Loucy (cell line): ENCODE results near the gene FBP2.

Experiments
- EZH2phosphoT487 ChIP-seq: fragments of 200-600 bp; IDR thresholded peaks from 2 replicates; pipeline ENCODE4 v1.6.1; 2018; ENCODE audit warnings: antibody characterized with exemption, mild to moderate bottlenecking, moderate library complexity, borderline replicate concordance
- TF ChIP-seq, protein P1 (sequence below): fragments of 200-600 bp; sonication (generic); conservative IDR thresholded peaks from 2 replicates; pipeline ENCODE4 v1.5.1; 2014; ENCODE audit warnings: mild to moderate bottlenecking, antibody characterized with exemption, low read length

DNA sequence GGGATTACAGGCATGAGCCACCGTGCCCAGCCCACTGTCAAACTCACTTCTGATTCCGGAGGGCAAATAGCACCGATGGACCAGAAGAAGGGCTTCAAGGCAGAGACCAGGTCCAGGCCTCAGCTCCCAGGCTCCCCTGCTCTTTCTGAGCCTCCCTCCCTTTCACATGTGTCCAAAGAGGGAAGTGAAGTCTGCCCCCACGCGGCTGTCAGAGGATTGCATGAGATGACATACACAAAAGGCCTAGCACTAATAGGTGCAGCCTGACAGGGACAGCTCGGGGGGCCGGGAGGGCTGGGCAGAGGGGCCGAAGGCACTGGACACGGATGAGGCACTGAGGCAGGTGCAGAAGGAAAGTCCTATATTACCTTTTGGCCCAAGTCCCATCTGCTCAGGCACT is 29.6 kb upstream of the FBP2 start:
- TF ChIP-seq, protein P1, sequence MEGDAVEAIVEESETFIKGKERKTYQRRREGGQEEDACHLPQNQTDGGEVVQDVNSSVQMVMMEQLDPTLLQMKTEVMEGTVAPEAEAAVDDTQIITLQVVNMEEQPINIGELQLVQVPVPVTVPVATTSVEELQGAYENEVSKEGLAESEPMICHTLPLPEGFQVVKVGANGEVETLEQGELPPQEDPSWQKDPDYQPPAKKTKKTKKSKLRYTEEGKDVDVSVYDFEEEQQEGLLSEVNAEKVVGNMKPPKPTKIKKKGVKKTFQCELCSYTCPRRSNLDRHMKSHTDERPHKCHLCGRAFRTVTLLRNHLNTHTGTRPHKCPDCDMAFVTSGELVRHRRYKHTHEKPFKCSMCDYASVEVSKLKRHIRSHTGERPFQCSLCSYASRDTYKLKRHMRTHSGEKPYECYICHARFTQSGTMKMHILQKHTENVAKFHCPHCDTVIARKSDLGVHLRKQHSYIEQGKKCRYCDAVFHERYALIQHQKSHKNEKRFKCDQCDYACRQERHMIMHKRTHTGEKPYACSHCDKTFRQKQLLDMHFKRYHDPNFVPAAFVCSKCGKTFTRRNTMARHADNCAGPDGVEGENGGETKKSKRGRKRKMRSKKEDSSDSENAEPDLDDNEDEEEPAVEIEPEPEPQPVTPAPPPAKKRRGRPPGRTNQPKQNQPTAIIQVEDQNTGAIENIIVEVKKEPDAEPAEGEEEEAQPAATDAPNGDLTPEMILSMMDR: peak; percentile 51
- TF ChIP-seq EZH2phosphoT487: no peak
